HEK293T (cell line): ENCODE results near the gene BOD1.
"Not testable (repeated sequence)": the region's sequence is repeated elsewhere in the genome, so short reads cannot be mapped to it uniquely, and the experiment has no call there.

ENCODE experiments used
- CTCF ChIA-PET: fragments of 350-600 bp; formaldehyde crosslinking; extraction: SDS; loops from one replicate; lab custom pipeline; 2021; ENCODE audit warnings: antibody characterized with exemption, inconsistent platforms; lab: Yijun Ruan, JAX
- POLR2A ChIA-PET: fragments of 350-600 bp; formaldehyde crosslinking; extraction: SDS; loops from one replicate; lab custom pipeline; 2020; ENCODE audit warnings: antibody characterized with exemption, inconsistent platforms; lab: Yijun Ruan, JAX
- DNase-seq: peaks from one replicate; pipeline ENCODE4 v3.0.0; 2012; ENCODE audit warnings: mixed read lengths; ENCODE audit errors: extremely low spot score
- ARNT ChIP-seq: fragments of 450-650 bp; IDR thresholded peaks from 2 replicates; pipeline ENCODE4 v1.6.1; 2017; ENCODE audit warnings: mild to moderate bottlenecking
- BHLHE40 ChIP-seq: fragments of 450-650 bp; IDR thresholded peaks from 2 replicates; pipeline ENCODE4 v1.6.1; 2016; ENCODE audit warnings: mild to moderate bottlenecking, moderate library complexity, borderline replicate concordance
- CTBP1 ChIP-seq: fragments of 450-650 bp; IDR thresholded peaks from 2 replicates; pipeline ENCODE4 v1.6.1; 2016; ENCODE audit warnings: borderline replicate concordance
- ELF4 ChIP-seq: fragments of 450-650 bp; IDR thresholded peaks from 2 replicates; pipeline ENCODE4 v1.6.1; 2017; ENCODE audit warnings: antibody characterized with exemption
- FOXA1 ChIP-seq: fragments of 450-650 bp; IDR thresholded peaks from 2 replicates; pipeline ENCODE4 v1.6.1; 2016; ENCODE audit warnings: mild to moderate bottlenecking
- FOXK2 ChIP-seq: fragments of 450-650 bp; IDR thresholded peaks from 2 replicates; pipeline ENCODE4 v1.6.1; 2016; ENCODE audit warnings: mild to moderate bottlenecking
- FOXM1 ChIP-seq: fragments of 450-650 bp; IDR thresholded peaks from 2 replicates; pipeline ENCODE4 v1.6.1; 2017; ENCODE audit warnings: mild to moderate bottlenecking, borderline replicate concordance
- HDGF ChIP-seq: fragments of 450-650 bp; IDR thresholded peaks from 2 replicates; pipeline ENCODE4 v1.6.1; 2017; ENCODE audit warnings: antibody characterized with exemption, borderline replicate concordance
- L3MBTL2 ChIP-seq: fragments of 450-650 bp; conservative IDR thresholded peaks from 2 replicates; pipeline ENCODE4 v1.6.1; 2016; ENCODE audit warnings: mild to moderate bottlenecking
- LEF1 ChIP-seq: fragments of 450-650 bp; IDR thresholded peaks from 2 replicates; pipeline ENCODE4 v1.6.1; 2017; ENCODE audit warnings: mild to moderate bottlenecking, borderline replicate concordance
- NFRKB ChIP-seq: fragments of 450-650 bp; IDR thresholded peaks from 2 replicates; pipeline ENCODE4 v1.6.1; 2016; ENCODE audit warnings: mild to moderate bottlenecking, moderate library complexity
- PKNOX1 ChIP-seq: fragments of 450-650 bp; IDR thresholded peaks from 2 replicates; pipeline ENCODE4 v1.6.1; 2016
- SP1 ChIP-seq: fragments of 450-650 bp; IDR thresholded peaks from 2 replicates; pipeline ENCODE4 v1.6.1; 2017
- SUZ12 ChIP-seq: fragments of 450-650 bp; IDR thresholded peaks from 2 replicates; pipeline ENCODE4 v1.6.1; 2016; ENCODE audit warnings: mild to moderate bottlenecking
- TARDBP ChIP-seq: fragments of 450-650 bp; IDR thresholded peaks from 2 replicates; pipeline ENCODE4 v1.6.1; 2016
- ZNF384 ChIP-seq: fragments of 450-650 bp; IDR thresholded peaks from 2 replicates; pipeline ENCODE4 v1.6.1; 2016

The BOD1 gene

GRCh38 chr5:173591056-173591514, 25.4 kb downstream of the BOD1 start:
- no peak for TF ChIP-seq ARNT
- no peak for TF ChIP-seq TARDBP
- TF ChIP-seq SP1: no peak
- no peak for TF ChIP-seq PKNOX1
- no peak for TF ChIP-seq NFRKB
- no peak for TF ChIP-seq L3MBTL2
- TF ChIP-seq FOXA1: no peak
- no peak for DNase-seq
- POLR2A ChIA-PET: no interaction called here
- CTCF ChIA-PET: interaction anchor here (1.6 kb wide), 1 partner anchor 25 kb away, joined by 4 read pairs; the partner anchor contains the start of gene BOD1

GRCh38 chr5:173590436-173591055, 25.9 kb downstream of the BOD1 start:
- no peak for DNase-seq
- POLR2A ChIA-PET: no interaction called here
- TF ChIP-seq LEF1: no peak
- TF ChIP-seq CTBP1: no peak
- TF ChIP-seq SUZ12: no peak
- no peak for TF ChIP-seq BHLHE40
- no peak for TF ChIP-seq ARNT
- TF ChIP-seq ELF4: no peak
- no peak for TF ChIP-seq TARDBP
- TF ChIP-seq NFRKB: no peak
- CTCF ChIA-PET: no interaction called here

GRCh38 chr5:173586133-173586532, 30.3 kb downstream of the BOD1 start:
- DNase-seq, POLR2A ChIA-PET, CTCF ChIA-PET: not testable (repeated sequence)

- ChIA-PET POLR2A (no interaction called here), CTCF (interaction anchor here (0.6 to 1.6 kb wide), 5 partner anchors 10 to 63 kb away, joined by 3 to 4 read pairs (median 3); no protein-coding TSS in a partner anchor)
- TF ChIP-seq HDGF: no peak
- TF ChIP-seq ARNT: no peak
- TF ChIP-seq LEF1: no peak
- no peak for TF ChIP-seq ELF4
- TF ChIP-seq BHLHE40: no peak
- TF ChIP-seq FOXA1: no peak
- TF ChIP-seq L3MBTL2: no peak
- TF ChIP-seq FOXM1: no peak
- no peak for TF ChIP-seq PKNOX1
- TF ChIP-seq TARDBP: no peak
- TF ChIP-seq FOXK2: no peak
- no peak for TF ChIP-seq CTBP1
- no peak for TF ChIP-seq SUZ12
- no peak for TF ChIP-seq ZNF384
- DNase-seq: no peak
Measured at GRCh38 chr5:173583346-173583745, 33.1 kb downstream of the BOD1 start.

GRCh38 chr5:173582216-173583111, 34.0 kb downstream of the BOD1 start:
- CTCF ChIA-PET: interaction anchor here (0.6 to 1.4 kb wide), 4 partner anchors 12 to 735 kb away, joined by 3 read pairs; no protein-coding TSS in a partner anchor
- TF ChIP-seq LEF1: no peak
- no peak for TF ChIP-seq SP1
- TF ChIP-seq CTBP1: no peak
- TF ChIP-seq BHLHE40: no peak
- TF ChIP-seq ARNT: no peak
- no peak for TF ChIP-seq FOXM1
- TF ChIP-seq PKNOX1: no peak
- no peak for TF ChIP-seq TARDBP
- no peak for TF ChIP-seq ZNF384
- TF ChIP-seq FOXA1: no peak
- no peak for TF ChIP-seq ELF4
- TF ChIP-seq SUZ12: no peak
- TF ChIP-seq L3MBTL2: no peak
- no peak for TF ChIP-seq NFRKB
- TF ChIP-seq FOXK2: no peak
- TF ChIP-seq HDGF: no peak
- POLR2A ChIA-PET: interaction anchor here (1.0 kb wide), 1 partner anchor 254 kb away, joined by 4 read pairs; the partner anchor contains the start of gene STC2
- no peak for DNase-seq
